K562 (cell line): ENCODE data around the gene DUSP28. TPM values are rescaled to one million over a fixed set of nuclear protein-coding genes. Genes with fewer than 3 reads are reported as not detected.
A peak's percentile ranks its signal among the peaks of the same experiment; 100 is the strongest.

Experiments
- CHD7 ChIP-seq: fragments of 200-600 bp; sonication (generic); IDR thresholded peaks from one replicate; pipeline ENCODE4 v1.6.1; 2012; ENCODE audit warnings: mild to moderate bottlenecking, low read depth, low read length, inconsistent platforms
- CREB3L1 ChIP-seq: fragments of 450-650 bp; IDR thresholded peaks from 2 replicates; pipeline ENCODE4 v1.6.1; 2014; ENCODE audit warnings: low read depth, mild to moderate bottlenecking, moderate library complexity, borderline replicate concordance
- CXXC5 ChIP-seq: fragments of 250-450 bp; sonication (Bioruptor Pico); IDR thresholded peaks from 2 replicates; pipeline ENCODE4 v1.8.0; 2022; ENCODE audit warnings: inconsistent platforms, mild to moderate bottlenecking, moderate library complexity
- ERF ChIP-seq: fragments of 450-650 bp; formaldehyde crosslinking; IDR thresholded peaks from 2 replicates; pipeline ENCODE4 v1.4.0; 2020; ENCODE audit warnings: mild to moderate bottlenecking, mixed read lengths
- HIVEP1 ChIP-seq: fragments of 250-450 bp; sonication (Bioruptor Pico); IDR thresholded peaks from 2 replicates; pipeline ENCODE4 v1.4.0; 2020; ENCODE audit warnings: mild to moderate bottlenecking
- NONO ChIP-seq, 2 experiments: fragments of 200-400 bp in 1 of 2; fragments of 450-650 bp in 1 of 2; formaldehyde crosslinking in 1 of 2; IDR thresholded peaks; 2 replicates each; pipeline ENCODE4 v1.6.1; 2017; ENCODE audit warnings: low read depth in 2 of 2, mild to moderate bottlenecking in 2 of 2, moderate library complexity in 2 of 2, low read length in 1 of 2
- NR2C2 ChIP-seq, 2 experiments: fragments of 200-800 bp in 1 of 2; sonication (Bioruptor generic) in 1 of 2; sonication (generic) in 1 of 2; formaldehyde crosslinking in 1 of 2; IDR thresholded peaks; 2 replicates each; pipeline versions ENCODE4 v1.6.1 to v1.8.0; 2016 to 2022; ENCODE audit warnings: mild to moderate bottlenecking in 1 of 2, missing compliant biosample characterization in 1 of 2, missing genetic modification characterization in 1 of 2, missing genetic modification reagents in 1 of 2
- RBM25 ChIP-seq: fragments of 200-400 bp; formaldehyde crosslinking; IDR thresholded peaks from 2 replicates; pipeline ENCODE4 v1.6.1; 2018; ENCODE audit warnings: low read length, low read depth, moderate library complexity; ENCODE audit not compliant: severe bottlenecking
- SNRNP70 ChIP-seq: fragments of 200-400 bp; formaldehyde crosslinking; optimal IDR thresholded peaks from 2 replicates; pipeline ENCODE3; 2017; ENCODE audit warnings: low read depth, low read length
- ZFP30 ChIP-seq: fragments of 250-450 bp; sonication (Bioruptor Pico); IDR thresholded peaks from 2 replicates; pipeline ENCODE4 v1.8.0; 2022; ENCODE audit warnings: moderate library complexity, mild to moderate bottlenecking, inconsistent platforms, borderline replicate concordance
- ZNF511 ChIP-seq: sonication (generic); formaldehyde crosslinking; IDR thresholded peaks from 2 replicates; pipeline ENCODE4 v1.8.0; 2022; ENCODE audit warnings: mild to moderate bottlenecking, missing genetic modification reagents
- ZNF644 ChIP-seq: fragments of 200-800 bp; sonication (Bioruptor generic); IDR thresholded peaks from 2 replicates; pipeline ENCODE4 v1.6.1; 2016; ENCODE audit warnings: low read depth, missing genetic modification characterization, missing compliant biosample characterization
- polyA plus RNA-seq, 8 experiments: library from polyadenylated mRNA; depleted of rRNA in 4 of 8; stranded (reverse) in 5 of 8; unstranded in 3 of 8; fragments of >200 nt; fragmentation: Nextera tagmentation in 2 of 8; fragmentation: Illumina TruSeq in 1 of 8; extraction: Ambion mirVana in 2 of 8; extraction: Trizol in 1 of 8; gene quantifications; 2 replicates each; pipeline versions ENCODE4 v1.2.1 to v1.2.3, GENCODE V29; 2011 to 2014; ENCODE audit warnings: inconsistent platforms in 1 of 8, missing spikeins in 1 of 8
- total RNA-seq, 7 experiments: library from RNA; depleted of rRNA in 6 of 7; stranded (reverse); fragments of >200 nt in 6 of 7; fragmentation: Illumina TruSeq in 2 of 7; extraction: Trizol in 2 of 7; gene quantifications; 2 replicates each; pipeline versions ENCODE4 v1.2.1 to v1.2.3, GENCODE V29; 2011 to 2021; ENCODE audit warnings: low replicate concordance in 1 of 7

Gene DUSP28
- total and polyA plus RNA-seq, 9 of the 15 experiments (the other 6 are each of a cell fraction or from before 2014, with no cell fraction given): 2.8 to 8.1 (median 4.2) TPM

GRCh38 chr2:240560480-240561324, 545 bp downstream of the DUSP28 start (continued):
- TF ChIP-seq CHD7: no peak
- no peak for TF ChIP-seq HIVEP1 (CRISPR knock-in tag)
- no peak for TF ChIP-seq SNRNP70
- TF ChIP-seq ZNF644 (tag): peak; percentile 59; the same call in 1 of the 2 replicates
- peak; percentile 37; the same call in 1 of the 2 replicates for TF ChIP-seq ERF (CRISPR knock-in tag)
- TF ChIP-seq ZNF511 (CRISPR knock-in tag): peak; percentile 35; the same call in 1 of the 2 replicates
- TF ChIP-seq RBM25: peak; percentile 2
- no peak for TF ChIP-seq NR2C2 (CRISPR knock-in tag; IDR thresholded peaks at IDR 0.05)
- peak; percentile 77 for TF ChIP-seq NR2C2 (tag; IDR thresholded peaks at IDR 0.05)
- TF ChIP-seq CXXC5 (CRISPR knock-in tag): peak; percentile 81
- no peak for TF ChIP-seq ZFP30
- TF ChIP-seq NONO (IDR thresholded peaks at IDR 0.05; ENCODE audit: low read depth in 2 of 2, low read length in 1 of 2): peak; percentile 75 to 83; a peak in 3 of 4 replicates
- peak; percentile 46; the same call in 1 of the 2 replicates for TF ChIP-seq CREB3L1
